Hepatocyte (in vitro differentiated cells): ENCODE measurements around the gene GDPD5. TPM values are rescaled to one million over a fixed set of nuclear protein-coding genes. Genes with fewer than 3 reads are reported as not detected.

ENCODE experiments used
- DNase-seq: peaks from one replicate; pipeline ENCODE4 v3.0.0-alpha.2; 2016; ENCODE audit warnings: low spot score
- H2AFZ ChIP-seq: fragments of 200-600 bp; sonication (generic); 2 replicates; pipeline ENCODE4 v1.6.0; 2016; ENCODE audit warnings: antibody characterized with exemption, mild to moderate bottlenecking
- H3K27ac ChIP-seq: fragments of 200-600 bp; sonication (generic); 2 replicates; pipeline ENCODE4 v1.5.1; 2016; ENCODE audit warnings: mild to moderate bottlenecking
- H3K27me3 ChIP-seq: fragments of 200-600 bp; sonication (generic); 2 replicates; pipeline ENCODE4 v1.6.1; 2016
- H3K36me3 ChIP-seq: fragments of 200-600 bp; sonication (generic); replicated peaks from 2 replicates; pipeline ENCODE4 v1.5.1; 2016; ENCODE audit warnings: low read depth; ENCODE audit not compliant: insufficient read depth
- H3K4me1 ChIP-seq: fragments of 200-600 bp; sonication (generic); 2 replicates; pipeline ENCODE4 v1.5.1; 2016; ENCODE audit warnings: mild to moderate bottlenecking, moderate library complexity; ENCODE audit not compliant: insufficient read depth
- H3K4me2 ChIP-seq: fragments of 200-600 bp; sonication (generic); 2 replicates; pipeline ENCODE4 v1.6.0; 2016
- H3K4me3 ChIP-seq: fragments of 200-600 bp; sonication (generic); 2 replicates; pipeline ENCODE4 v1.5.1; 2016; ENCODE audit warnings: mild to moderate bottlenecking
- H3K79me2 ChIP-seq: fragments of 200-600 bp; sonication (generic); 2 replicates; pipeline ENCODE4 v1.6.0; 2017; ENCODE audit warnings: mild to moderate bottlenecking
- H3K9me2 ChIP-seq: fragments of 200-600 bp; sonication (generic); replicated peaks from 2 replicates; pipeline ENCODE4 v1.6.0; 2017; ENCODE audit warnings: mild to moderate bottlenecking; ENCODE audit not compliant: insufficient read depth
- H3K9me3 ChIP-seq: fragments of 200-600 bp; sonication (generic); 2 replicates; pipeline ENCODE4 v1.5.1; 2016; ENCODE audit warnings: low read depth, mild to moderate bottlenecking
- H4K20me1 ChIP-seq: fragments of 200-600 bp; sonication (generic); 2 replicates; pipeline ENCODE4 v1.6.0; 2016; ENCODE audit warnings: mild to moderate bottlenecking; ENCODE audit not compliant: insufficient read depth, poor library complexity, severe bottlenecking
- EZH2 ChIP-seq: fragments of 200-600 bp; sonication (generic); IDR thresholded peaks from 2 replicates; pipeline ENCODE4 v1.6.1; 2016; ENCODE audit warnings: antibody characterized with exemption, mild to moderate bottlenecking, borderline replicate concordance
- EZH2phosphoT487 ChIP-seq: fragments of 200-600 bp; sonication (generic); IDR thresholded peaks from one replicate; pipeline ENCODE4 v1.6.1; 2018; ENCODE audit warnings: antibody characterized with exemption, mild to moderate bottlenecking, low read depth, moderate library complexity; ENCODE audit not compliant: unreplicated experiment, severe bottlenecking
- WGBS: methylation state at CpG from one replicate; pipeline ENCODE4 v1.1.6; 2016; ENCODE audit warnings: low lambda C conversion rate; ENCODE audit errors: missing lambda C conversion rate; 5-methylcytosine and 5-hydroxymethylcytosine counted together
- polyA plus RNA-seq: library from polyadenylated mRNA; unstranded; fragments of >200 nt; fragmentation: Nextera tagmentation; extraction: Ambion mirVana; gene quantifications from 2 replicates; pipeline ENCODE4 v1.2.1, GENCODE V29; 2016
- total RNA-seq: library from RNA; depleted of rRNA; stranded (reverse); fragments of >200 nt; gene quantifications from 2 replicates; pipeline ENCODE4 v1.2.3, GENCODE V29; 2014
- TF ChIP-seq, protein P1 (sequence below): fragments of 200-600 bp; sonication (generic); IDR thresholded peaks from 2 replicates; pipeline ENCODE4 v1.5.1; 2016; ENCODE audit warnings: antibody characterized with exemption, mild to moderate bottlenecking; ENCODE audit not compliant: poor library complexity

Gene GDPD5
- total and polyA plus RNA-seq, 2 experiments from 2014 or later, result 5.2 to 8.9 TPM

DNA sequence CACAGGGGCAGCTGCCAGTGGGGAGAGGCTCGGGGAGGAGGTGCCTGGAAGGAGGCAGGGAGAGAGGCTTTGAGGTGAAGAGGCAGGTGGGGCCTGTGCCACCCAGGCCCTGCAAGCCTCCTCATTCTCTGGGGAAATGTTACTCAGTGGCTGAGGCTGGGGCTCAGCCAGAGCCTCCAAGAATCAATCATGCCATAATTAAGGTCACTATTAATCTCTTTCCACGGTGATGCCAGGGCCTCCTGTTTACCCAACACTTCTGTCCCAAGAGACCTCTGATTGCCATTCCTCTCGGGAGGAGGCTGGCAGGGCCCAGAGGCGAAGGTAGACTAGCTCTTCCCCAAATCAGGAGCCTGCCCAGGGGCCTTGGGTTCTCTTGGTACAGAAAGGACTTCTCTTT lies 38.4 kb downstream of the GDPD5 start:
- H3K27me3 ChIP-seq, result no peaks in the 10 kb centered on the region
- H3K36me3 ChIP-seq, result no peaks in the 10 kb centered on the region
- no peaks in the 10 kb centered on the region for H4K20me1 ChIP-seq
- H3K9me2 ChIP-seq, result no peaks in the 10 kb centered on the region
- WGBS, result 71% methylated on average over 4 of the region's 4 CpGs
- H3K4me3 ChIP-seq, result no peak overlapping the region
- H3K4me2 ChIP-seq, result no peak overlapping the region
- no peaks in the 10 kb centered on the region for H3K9me3 ChIP-seq
- no peak overlapping the region for H3K27ac ChIP-seq
- TF ChIP-seq, protein P1, sequence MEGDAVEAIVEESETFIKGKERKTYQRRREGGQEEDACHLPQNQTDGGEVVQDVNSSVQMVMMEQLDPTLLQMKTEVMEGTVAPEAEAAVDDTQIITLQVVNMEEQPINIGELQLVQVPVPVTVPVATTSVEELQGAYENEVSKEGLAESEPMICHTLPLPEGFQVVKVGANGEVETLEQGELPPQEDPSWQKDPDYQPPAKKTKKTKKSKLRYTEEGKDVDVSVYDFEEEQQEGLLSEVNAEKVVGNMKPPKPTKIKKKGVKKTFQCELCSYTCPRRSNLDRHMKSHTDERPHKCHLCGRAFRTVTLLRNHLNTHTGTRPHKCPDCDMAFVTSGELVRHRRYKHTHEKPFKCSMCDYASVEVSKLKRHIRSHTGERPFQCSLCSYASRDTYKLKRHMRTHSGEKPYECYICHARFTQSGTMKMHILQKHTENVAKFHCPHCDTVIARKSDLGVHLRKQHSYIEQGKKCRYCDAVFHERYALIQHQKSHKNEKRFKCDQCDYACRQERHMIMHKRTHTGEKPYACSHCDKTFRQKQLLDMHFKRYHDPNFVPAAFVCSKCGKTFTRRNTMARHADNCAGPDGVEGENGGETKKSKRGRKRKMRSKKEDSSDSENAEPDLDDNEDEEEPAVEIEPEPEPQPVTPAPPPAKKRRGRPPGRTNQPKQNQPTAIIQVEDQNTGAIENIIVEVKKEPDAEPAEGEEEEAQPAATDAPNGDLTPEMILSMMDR, result no peak
- TF ChIP-seq EZH2 (no peak), EZH2phosphoT487 (no peak)
- H3K79me2 ChIP-seq, result no peaks in the 10 kb centered on the region
- DNase-seq, result no peak
- no peak overlapping the region for H2AFZ ChIP-seq
- peaks cover 8% of the 10 kb centered on the region for H3K4me1 ChIP-seq

GRCh38 chr11:75485742-75486141 lies 40.0 kb downstream of the GDPD5 start:
- Histone ChIP-seq H3K4me3 (no peak overlapping the region), H3K4me1 (peaks cover 7% of the 10 kb centered on the region), H3K9me2 (no peaks in the 10 kb centered on the region), H4K20me1 (no peaks in the 10 kb centered on the region), H3K27ac (no peak overlapping the region), H3K36me3 (no peaks in the 10 kb centered on the region), H3K4me2 (no peak overlapping the region), H3K79me2 (no peaks in the 10 kb centered on the region), H3K9me3 (no peaks in the 10 kb centered on the region), H2AFZ (no peak overlapping the region), H3K27me3 (no peaks in the 10 kb centered on the region)
- 94% methylated on average over 4 of the region's 4 CpGs for whole genome bisulfite sequencing
- DNase-seq, result no peak
- TF ChIP-seq EZH2, result no peak
- TF ChIP-seq, protein P1, result no peak
- no peak for TF ChIP-seq EZH2phosphoT487

DNA sequence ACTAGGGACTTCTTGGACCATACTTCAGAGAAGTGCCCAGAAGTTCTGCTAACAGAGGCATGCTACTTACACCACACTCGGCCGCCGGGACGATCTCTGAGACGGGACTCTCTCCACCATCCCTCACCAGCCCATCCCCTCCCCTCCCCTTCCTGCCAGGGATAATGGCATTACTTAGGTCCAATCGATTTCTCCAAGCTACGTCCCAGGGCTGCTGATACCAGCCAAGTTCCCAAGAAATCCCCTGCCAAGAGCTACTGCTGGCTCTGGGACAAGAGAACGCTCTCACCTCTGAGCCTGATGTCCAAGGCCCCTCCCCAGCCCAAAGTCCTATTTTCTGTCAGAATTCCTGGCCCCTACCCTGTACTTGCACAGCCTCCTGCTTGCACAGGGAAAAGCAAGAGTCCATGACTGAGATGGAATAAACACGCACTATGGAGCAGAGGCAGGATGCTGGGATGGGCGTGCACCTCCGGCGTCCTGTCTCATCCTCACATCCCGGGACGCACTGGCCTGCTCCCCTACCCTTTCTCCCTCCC lies 42.7 kb downstream of the GDPD5 start:
- no peak overlapping the region for H2AFZ ChIP-seq
- no peak for DNase-seq
- 85% methylated on average over 14 of the region's 14 CpGs for WGBS
- no peaks in the 10 kb centered on the region for H3K79me2 ChIP-seq
- no peaks in the 10 kb centered on the region for H3K9me2 ChIP-seq
- H3K27me3 ChIP-seq, result no peaks in the 10 kb centered on the region
- no peak overlapping the region for H3K4me3 ChIP-seq
- H3K4me2 ChIP-seq, result no peak overlapping the region
- TF ChIP-seq EZH2 (no peak), EZH2phosphoT487 (no peak)
- TF ChIP-seq, protein P1, result no peak
- no peaks in the 10 kb centered on the region for H3K9me3 ChIP-seq
- H3K4me1 ChIP-seq, result no peaks in the 10 kb centered on the region
- H4K20me1 ChIP-seq, result no peaks in the 10 kb centered on the region
- H3K27ac ChIP-seq, result no peak overlapping the region
- no peaks in the 10 kb centered on the region for H3K36me3 ChIP-seq
